Epithelial cell of prostate (primary cell): ENCODE measurements around the gene CFAP69.

Experiments used
- DNase-seq: peaks from one replicate; pipeline ENCODE4 v3.0.0-alpha.2; 2011; ENCODE audit warnings: low read depth, low spot score
- H3K27ac ChIP-seq: fragments of 450-650 bp; 2 replicates; pipeline ENCODE4 v1.5.1; 2017; ENCODE audit warnings: mild to moderate bottlenecking

CFAP69 gene, protein sequence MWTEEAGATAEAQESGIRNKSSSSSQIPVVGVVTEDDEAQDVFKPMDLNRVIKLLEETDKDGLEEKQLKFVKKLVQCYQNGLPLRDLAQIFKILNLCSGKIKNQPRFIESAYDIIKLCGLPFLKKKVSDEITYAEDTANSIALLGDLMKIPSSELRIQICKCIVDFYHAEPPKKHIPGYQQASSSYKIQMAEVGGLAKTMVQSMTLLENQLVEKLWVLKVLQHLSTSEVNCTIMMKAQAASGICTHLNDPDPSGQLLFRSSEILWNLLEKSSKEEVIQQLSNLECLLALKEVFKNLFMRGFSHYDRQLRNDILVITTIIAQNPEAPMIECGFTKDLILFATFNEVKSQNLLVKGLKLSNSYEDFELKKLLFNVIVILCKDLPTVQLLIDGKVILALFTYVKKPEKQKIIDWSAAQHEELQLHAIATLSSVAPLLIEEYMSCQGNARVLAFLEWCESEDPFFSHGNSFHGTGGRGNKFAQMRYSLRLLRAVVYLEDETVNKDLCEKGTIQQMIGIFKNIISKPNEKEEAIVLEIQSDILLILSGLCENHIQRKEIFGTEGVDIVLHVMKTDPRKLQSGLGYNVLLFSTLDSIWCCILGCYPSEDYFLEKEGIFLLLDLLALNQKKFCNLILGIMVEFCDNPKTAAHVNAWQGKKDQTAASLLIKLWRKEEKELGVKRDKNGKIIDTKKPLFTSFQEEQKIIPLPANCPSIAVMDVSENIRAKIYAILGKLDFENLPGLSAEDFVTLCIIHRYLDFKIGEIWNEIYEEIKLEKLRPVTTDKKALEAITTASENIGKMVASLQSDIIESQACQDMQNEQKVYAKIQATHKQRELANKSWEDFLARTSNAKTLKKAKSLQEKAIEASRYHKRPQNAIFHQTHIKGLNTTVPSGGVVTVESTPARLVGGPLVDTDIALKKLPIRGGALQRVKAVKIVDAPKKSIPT

DNA sequence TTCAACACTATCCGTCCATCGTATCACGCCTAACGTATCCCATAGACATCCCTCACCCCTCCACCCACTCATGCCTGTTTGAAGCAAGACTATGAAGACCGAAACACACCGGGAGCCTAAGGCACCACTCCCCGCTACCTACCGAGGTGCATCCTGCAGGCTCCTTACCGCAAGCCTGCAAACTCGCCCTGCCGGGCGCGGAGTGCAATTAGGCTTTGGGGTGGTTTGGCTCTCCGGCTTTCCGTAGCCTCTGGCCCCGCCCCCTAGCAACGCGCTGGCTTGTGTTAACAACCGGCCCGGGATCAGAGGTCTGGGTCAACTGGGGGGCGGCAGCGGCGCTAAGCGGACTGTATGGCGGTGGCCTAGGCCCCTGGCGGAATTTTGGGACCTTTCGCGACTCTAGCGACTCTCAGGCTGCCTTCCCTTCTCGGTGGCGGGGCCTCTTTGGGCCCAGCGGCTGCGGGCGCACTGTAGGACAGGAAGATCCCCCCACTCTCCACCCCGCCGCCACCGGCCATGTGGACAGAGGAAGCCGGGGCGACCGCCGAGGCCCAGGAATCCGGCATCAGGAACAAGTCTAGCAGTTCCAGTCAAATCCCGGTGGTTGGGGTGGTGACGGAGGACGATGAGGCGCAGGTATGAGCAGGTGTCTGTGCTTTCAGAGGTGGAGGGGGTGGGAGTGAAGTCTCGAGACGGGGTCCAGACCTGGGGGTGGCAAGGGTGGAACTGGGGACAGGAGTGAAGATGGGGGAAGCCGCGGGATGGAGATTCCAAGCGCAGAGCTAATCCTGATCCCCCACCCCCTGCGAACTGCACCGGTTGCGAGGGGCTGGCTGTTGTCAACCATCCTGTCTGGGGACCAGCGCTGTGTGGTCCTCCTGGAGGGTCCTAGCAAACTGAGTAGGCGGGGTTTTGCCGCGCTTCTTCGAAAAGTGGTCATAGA is at the start of gene CFAP69:
CFAP69 (plus strand) TSS at position 266 of the 943 bp plus-strand sequence; CDS start at position 517, 251 bp downstream.
- no peak within 1 kb of the TSS for H3K27ac ChIP-seq
- DNase-seq: peak; percentile 43

DNA sequence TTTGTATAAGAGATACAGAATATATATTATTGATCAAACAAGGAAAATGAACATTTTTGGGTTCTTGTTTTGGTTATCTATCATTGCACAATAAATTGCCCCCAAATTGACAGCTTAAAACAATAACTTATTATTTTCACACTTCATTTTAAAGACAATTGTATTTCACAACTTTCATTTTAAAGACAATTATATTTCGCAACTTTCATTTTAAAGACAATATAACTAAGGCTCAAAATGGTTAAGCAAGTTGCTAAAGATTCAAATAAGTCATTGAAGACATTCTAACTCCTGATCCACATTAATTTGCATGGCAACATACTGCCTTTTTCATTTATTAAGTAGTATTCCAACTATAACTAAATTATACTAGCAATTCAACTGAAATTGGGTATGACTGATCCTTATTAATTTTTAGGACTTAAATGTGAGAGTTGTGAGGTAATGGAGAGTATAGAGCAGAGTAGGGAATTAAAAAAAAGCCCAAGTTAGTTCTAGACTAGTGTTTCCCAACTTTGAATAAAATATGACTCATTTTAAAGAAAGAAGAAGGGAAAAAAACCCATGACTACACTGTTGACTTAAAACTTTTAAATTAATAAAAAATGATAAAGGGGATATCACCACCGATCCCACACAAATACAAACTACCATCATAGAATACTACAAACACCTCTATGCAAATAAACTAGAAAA is 43.3 kb upstream of the CFAP69 start:
- DNase-seq: no peak
- H3K27ac ChIP-seq: no peak overlapping the region

DNA sequence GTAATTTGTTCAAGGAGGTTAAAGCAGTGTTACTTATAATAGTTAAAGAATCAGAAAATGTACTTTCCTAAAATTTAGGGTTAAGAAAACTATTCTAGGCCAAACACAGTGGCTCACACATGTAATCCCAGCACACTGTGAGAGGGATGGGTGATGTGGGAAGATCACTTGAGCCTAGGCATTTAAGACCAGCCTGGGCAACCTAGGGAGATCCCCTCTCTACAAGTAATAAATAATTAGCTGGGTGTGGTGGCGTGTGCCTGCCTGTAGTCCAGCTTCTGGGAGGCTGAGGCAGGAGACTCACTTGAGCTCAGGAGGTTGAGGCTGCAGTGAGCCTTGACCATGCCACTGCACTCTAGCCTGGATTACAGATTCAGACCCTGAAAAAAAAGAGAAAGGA is 37.0 kb upstream of the CFAP69 start:
- H3K27ac ChIP-seq: no peak overlapping the region
- DNase-seq: no peak

DNA sequence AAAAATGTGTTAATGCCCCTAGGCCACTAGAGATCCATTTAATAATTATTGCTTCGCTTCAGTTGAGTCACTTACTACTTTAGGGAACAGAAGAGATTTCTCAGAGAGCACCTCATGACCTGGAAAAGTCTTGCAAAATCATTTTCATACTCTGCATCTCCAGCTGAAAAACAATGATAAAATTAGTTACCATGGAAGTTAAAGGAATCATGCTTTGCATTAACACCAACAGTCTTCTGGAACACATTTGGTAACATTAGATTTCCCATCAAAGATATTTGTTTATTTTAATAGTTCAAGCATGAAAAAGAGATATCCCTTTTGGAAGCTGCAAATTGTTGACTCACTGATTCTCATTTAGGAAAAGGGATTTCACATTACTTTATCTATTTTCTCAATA is 35.2 kb upstream of the CFAP69 start:
- DNase-seq: no peak

DNA sequence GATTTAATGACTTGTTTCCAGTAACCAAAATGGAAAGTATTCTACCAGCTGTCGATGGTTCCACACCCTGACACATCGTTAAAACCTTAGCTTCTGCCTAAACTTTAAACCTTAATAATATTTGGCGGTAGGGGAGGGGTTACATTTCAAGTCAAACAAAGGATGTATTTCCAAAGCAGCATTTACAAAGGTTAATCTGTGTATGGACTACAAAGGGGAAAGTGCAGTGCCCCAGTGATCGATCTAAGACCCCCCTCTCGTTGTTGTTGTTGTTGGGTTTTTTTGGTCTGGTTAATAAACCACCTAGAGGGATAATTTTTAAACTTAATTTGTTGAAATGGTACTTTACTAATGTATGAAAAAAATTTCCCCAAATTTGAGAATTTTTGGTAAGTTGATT is 34.5 kb upstream of the CFAP69 start:
- DNase-seq: no peak
- no peak overlapping the region for H3K27ac ChIP-seq

More for the DNA sequence above, 35.2 kb upstream of the CFAP69 start:
- no peak overlapping the region for H3K27ac ChIP-seq

DNA sequence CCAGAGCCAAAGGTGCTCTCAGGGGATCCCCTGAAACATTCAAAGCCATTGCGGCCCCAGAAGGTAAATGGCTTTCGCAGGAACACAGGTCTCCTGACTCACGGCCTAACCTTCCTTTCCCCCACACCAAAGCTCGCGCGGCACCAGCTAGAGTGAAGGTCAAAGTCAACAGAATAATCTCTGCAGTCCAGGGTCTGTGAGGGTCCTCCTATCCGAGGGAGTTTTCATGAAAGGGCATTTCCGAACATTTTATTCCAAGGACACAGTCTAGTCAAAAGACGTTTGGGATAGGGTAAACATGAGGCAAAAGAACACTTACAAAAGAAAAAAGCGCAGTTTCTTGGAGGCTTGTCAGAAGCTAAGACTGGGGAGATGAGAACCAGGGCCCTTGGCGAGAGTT is 34.0 kb upstream of the CFAP69 start:
- no peak for DNase-seq
- H3K27ac ChIP-seq: peak overlapping the region; percentile 42

DNA sequence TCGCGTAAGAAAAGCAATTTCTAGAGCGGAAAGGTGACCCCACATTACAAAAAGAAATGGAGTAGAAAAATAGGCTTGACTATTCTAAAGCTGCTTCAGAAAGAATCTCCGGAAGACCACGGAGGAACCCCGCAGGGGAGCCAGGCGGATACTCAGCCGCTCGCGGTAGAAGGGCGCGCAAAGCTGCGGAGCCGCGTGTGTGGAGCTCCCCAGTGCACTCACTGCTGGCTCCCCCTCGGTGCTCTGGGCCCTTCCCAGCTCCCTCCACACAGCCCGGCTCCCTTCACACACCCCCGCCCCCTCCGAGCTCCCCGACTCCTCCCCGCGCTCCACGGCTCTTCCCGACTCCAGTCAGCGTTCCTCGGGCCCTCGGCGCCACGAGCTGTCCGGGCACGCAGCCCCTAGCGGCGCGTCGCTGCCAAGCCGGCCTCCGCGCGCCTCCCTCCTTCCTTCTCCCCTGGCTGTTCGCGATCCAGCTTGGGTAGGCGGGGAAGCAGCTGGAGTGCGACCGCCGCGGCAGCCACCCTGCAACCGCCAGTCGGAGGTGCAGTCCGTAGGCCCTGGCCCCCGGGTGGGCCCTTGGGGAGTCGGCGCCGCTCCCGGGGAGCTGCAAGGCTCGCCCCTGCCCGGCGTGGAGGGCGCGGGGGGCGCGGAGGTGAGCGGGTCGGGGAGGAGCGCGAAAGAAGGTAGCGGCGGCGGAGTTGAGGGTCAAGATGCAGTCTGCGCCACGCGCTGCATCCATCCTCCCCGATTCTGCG is 33.4 kb upstream of the CFAP69 start, which contains the start of gene STEAP2:
STEAP2 (plus strand) TSS at position 350 of the 758 bp plus-strand sequence. CDS start 13,343 bp downstream, outside the sequence.
- peak within 1 kb of the TSS; percentile 42 for H3K27ac ChIP-seq
- DNase-seq: peak; percentile 31

DNA sequence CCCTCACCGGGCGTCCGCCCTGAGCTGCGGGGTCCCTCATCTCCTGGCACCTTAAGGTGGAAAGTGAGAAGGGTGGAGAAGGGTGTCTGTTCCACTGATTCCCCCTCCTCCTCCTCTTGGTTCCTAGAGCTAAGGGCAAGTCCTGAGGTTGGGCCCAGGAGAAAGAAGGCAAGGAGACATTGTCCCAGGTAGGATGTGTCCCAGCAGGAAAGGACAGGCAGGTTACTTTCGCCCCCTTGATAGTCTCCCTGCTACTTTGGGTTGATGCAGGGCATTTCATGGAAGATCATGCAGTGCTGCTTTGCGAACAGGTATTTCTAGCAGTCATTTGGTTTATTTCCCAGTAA is 32.9 kb upstream of the CFAP69 start:
- peak overlapping the region; percentile 42 for H3K27ac ChIP-seq
- DNase-seq: no peak

DNA sequence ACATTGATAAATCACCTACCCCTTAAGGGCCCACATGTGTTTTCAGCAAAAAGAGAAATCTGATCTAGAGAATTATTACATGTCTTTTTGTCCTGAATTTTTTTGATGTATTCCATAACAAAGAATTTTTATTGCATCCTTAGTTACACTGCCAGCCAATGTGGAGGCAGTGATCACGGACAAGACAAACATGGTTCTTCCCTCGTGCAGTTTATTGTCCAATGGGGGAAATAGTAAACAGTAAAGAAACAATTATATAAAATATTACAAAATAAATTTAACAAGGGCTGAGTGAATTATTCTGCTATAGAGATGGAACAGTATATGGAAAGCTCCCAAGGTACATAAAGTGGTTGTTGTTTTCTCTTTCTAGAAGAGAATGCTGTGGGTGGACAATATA is 31.5 kb upstream of the CFAP69 start:
- no peak for DNase-seq
- H3K27ac ChIP-seq: no peak overlapping the region

DNA sequence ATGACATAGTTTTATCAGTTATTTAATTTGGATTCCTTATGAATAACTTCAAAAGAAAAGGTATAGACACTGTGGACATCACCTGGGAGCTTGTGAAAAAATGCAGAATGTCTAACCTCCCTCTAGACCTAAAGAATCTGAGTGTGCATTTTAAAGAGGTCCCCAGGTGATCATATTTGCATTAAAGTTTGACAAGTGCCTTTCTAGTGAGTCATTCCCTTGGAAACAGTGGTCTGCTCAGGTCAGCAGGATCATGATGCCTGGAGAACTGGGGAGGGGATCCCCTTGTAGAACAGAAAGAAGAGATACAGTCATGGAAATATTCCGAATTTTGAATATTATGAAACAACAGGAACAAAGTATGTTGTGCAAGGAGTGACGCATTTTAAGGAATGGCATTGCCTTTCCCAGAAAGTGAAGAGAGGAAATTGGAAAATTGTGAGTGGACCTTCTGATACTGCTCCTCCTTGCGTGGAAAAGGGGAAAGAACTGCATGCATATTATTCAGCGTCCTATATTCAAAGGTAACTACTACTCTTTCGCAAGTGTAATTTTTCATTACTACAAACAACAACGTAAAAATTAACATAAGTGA is 28.8 kb upstream of the CFAP69 start:
- H3K27ac ChIP-seq: no peak overlapping the region
- no peak for DNase-seq

DNA sequence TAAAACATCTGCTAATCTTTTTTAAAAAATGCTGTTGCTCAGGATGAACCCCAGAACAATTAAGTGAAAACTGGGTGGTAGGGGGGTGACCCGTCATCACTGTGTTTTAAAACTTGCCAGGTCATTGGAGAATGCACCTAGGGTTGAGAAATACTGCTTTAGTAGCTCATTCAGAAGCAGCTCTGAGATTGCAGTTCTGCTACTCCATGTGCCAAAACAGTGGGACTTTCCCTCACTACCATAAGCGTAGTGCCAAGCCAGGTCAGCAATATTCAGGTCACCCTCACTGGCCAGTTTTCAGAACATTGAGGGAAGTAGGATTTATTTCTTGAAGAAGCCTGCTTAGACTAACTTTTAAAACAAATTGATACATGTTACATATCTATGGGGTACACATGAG is 28.2 kb upstream of the CFAP69 start:
- H3K27ac ChIP-seq: no peak overlapping the region
- DNase-seq: no peak

DNA sequence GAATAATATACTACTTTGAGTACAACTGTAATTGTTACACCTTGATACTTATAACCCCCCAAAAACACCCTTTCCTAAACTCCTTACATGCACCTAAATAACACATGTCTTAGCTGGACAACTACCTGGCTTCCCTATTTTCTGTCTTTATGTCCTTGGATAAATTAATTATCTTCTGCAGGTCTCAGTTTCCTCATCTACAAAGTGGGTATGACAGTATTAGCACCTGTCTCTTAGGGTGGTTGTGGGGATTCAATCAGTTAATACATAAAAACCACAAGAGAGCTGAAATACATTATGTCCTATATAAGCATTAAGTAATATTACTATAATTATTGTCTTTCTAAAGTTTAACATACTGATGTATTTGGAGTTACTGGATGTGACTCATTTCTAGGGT is 22.6 kb upstream of the CFAP69 start:
- no peak overlapping the region for H3K27ac ChIP-seq
- DNase-seq: no peak

DNA sequence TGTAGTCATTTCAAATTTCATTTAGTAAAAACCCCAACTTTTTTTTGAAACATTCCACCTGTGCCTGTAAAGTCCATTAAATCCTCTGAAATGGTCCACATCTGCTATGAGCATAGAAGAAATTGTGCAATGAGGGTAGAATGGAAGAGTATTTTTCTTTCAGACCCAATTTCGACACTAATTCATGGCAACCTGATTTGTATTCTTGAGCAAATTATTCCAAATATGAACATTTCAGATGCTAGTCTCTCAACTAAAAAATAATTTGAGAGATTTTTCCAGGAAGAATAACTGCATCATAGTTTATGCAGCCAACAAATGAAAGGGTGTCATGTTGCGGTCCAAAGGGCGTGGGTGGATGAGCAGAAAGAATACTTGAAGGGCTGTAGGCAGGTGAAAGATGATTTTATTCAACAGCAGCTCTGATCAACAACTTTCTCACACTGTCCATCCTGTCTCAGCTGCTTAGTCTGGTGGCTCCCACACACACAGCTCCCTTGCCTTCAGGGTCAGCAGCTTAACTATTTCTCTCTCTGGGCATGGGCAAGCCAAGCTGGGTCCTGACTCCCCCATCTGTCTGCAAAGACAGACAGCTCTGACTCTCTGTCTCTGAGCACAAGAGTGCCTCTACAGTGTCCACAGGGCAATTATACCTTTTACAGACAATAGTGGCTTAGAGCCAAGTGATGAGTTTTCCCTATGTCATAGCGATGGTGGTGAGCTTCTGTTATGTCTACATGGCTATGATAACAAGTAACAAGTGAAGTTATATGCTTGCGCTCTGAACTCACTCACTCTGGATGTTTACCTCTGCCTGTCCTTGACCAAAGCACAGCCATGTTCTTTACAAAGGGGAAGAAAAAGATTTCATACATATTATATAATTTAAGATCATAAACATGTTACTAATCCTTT is 21.9 kb upstream of the CFAP69 start:
- no peak for DNase-seq
- H3K27ac ChIP-seq: no peak overlapping the region

DNA sequence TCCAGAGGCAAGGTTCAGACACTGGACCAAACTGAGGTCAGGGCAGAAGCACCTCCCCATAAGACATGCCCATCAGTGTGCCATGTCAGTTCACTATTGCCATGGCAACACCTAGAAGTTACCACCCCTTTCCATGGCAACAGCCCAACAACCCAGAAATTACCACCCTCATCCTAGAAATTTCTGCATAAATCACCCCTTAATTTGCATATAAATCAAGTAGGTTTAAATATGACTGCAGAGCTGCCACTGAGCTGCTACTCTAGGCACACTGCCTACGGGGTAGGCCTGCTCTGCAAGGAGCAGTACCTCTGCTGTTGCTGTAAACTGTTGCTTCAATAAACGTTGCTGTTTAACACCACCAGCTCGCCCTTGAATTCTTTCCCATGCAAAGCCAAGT is 20.8 kb upstream of the CFAP69 start:
- no peak overlapping the region for H3K27ac ChIP-seq
- DNase-seq: no peak

DNA sequence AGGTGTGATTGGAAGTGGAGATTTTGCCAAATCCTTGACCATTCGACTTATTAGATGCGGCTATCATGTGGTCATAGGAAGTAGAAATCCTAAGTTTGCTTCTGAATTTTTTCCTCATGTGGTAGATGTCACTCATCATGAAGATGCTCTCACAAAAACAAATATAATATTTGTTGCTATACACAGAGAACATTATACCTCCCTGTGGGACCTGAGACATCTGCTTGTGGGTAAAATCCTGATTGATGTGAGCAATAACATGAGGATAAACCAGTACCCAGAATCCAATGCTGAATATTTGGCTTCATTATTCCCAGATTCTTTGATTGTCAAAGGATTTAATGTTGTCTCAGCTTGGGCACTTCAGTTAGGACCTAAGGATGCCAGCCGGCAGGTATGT is 19.8 kb upstream of the CFAP69 start:
- DNase-seq: no peak

DNA sequence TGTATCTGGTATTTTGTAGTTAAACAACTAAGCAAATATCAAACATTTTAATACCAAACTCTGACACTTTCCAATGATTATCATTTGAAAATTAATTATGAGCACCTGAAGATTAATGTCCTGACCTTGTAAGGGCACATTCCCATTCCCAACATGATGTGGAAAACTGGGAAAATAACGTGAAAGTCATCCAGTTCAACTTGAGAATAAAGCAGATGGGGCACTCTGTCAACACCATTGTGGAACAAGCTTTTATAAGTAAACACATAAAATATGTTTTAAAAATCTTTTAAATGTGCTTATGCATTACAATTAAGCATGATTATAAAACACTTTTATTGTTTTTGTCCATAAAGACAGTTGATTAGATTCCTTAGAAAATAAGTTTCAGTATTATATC is 19.4 kb upstream of the CFAP69 start:
- H3K27ac ChIP-seq: no peak overlapping the region

More for the DNA sequence above, 19.8 kb upstream of the CFAP69 start:
- no peak overlapping the region for H3K27ac ChIP-seq

DNA sequence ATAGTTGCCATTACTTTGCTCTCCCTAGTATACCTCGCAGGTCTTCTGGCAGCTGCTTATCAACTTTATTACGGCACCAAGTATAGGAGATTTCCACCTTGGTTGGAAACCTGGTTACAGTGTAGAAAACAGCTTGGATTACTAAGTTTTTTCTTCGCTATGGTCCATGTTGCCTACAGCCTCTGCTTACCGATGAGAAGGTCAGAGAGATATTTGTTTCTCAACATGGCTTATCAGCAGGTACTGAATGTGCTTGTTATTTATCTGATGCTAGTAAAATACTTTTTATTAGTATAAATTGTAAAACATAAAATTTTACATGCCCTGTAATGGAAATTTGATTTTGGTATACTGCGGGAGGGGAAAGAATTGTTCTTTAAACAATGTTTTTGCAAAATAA is 17.7 kb upstream of the CFAP69 start:
- DNase-seq: no peak
- no peak overlapping the region for H3K27ac ChIP-seq

More for the DNA sequence above, 19.4 kb upstream of the CFAP69 start:
- DNase-seq: no peak
